ENCODE measurements around the gene SPTBN4.
"Not testable (repeated sequence)": the region's sequence is repeated elsewhere in the genome, so short reads cannot be mapped to it uniquely, and the experiment has no call there.

SPTBN4 gene

DNA sequence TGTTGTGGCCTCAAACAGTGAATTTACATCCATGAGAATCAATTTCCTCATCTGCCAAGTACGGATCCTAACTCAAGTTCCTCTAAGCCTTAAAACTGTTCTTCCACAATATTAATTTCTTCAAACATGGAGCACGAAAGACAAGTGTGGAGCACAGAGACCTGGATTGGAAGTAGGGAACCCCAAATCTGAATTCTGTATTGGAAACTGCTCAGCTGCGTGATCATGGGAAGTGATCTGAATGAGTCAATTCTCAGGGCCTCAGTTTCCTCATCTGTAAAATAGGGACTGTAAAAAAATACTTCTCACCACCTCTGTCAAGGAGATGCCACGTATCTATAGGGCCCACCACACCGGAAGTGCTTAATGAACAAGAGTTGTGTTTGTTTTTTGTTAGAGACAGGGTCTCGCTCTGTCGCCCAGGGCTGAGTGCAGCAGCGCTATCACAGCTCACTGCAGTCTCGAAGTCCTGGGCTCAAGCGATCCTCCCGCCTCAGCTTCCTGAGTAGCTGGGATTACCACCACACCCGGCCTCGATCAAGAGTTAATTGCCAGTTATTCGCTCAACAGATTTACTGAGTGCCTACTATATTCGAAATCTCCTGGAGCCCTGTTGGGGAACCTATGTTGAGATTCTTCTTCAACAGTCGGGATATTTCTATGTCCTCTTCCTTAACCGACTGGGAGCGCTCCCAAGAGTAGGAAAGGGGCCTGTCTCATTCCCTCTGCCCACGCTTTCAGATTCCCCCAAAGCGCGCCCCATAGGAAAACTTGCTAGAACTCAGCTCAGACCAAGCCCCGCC lies 24.3 kb upstream of the SPTBN4 start:
- DNase-seq, result no peak

GRCh38 chr19:40443131-40443999 lies 23.4 kb upstream of the SPTBN4 start:
- DNase-seq, result peak; percentile 100

- peak; percentile 99 for DNase-seq
Measured at GRCh38 chr19:40444000-40444824, 22.6 kb upstream of the SPTBN4 start, which contains the start of gene SERTAD3. Gene SERTAD3 (minus strand): TSS chr19:40444335. CDS start chr19:40442080, 2,255 bp downstream.

DNA sequence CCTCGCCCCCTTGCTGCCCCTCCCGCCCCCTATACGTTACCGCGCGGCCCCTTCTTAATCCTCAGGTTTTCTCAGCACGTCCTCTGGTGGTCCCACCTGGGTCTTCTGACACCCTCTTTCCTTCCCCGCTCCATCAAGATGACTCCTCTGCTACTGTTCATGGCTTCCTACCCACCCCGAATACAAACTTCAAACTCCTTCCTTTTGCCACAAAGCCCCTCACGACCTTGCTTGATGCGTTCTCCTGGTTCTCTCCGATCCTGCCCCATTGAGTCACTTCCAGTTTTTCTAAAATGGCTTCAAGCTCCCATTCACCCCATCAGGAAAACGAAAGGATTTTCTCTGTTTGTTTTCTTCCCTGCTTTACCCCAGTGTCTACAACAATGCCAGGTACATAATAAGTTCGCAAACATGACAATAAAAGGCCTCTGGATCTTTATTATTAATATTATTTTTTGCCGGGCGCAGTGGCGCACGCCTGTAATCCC lies 21.9 kb upstream of the SPTBN4 start:
- peak; percentile 93 for DNase-seq

GRCh38 chr19:40445780-40446262 lies 21.0 kb upstream of the SPTBN4 start:
- peak; percentile 75 for DNase-seq

DNA sequence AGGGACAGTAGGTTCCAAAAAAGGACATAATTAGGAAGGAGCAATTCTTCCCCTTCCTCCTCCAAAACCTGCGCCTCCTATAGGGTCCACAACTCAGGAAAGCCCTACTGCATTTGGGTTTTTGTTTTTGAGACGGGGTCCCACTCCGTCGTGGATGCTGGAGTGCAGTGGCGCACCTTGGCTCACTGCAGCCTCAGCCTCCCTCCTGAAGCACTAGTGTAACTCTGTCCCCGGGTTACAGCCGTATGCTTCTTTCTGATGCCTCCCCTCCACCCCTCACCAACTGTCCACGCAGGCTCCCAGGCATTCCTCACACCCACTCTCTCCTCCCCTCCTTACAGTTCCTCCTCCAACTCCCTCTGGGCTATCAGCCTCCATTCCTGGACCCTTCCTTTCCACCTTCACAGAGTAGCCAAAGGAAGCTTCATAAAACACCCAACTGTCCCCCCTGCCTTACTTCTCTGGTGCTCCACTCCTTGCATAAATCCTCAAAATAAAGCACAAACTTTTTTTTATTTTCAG lies 20.5 kb upstream of the SPTBN4 start:
- DNase-seq, result no peak

DNA sequence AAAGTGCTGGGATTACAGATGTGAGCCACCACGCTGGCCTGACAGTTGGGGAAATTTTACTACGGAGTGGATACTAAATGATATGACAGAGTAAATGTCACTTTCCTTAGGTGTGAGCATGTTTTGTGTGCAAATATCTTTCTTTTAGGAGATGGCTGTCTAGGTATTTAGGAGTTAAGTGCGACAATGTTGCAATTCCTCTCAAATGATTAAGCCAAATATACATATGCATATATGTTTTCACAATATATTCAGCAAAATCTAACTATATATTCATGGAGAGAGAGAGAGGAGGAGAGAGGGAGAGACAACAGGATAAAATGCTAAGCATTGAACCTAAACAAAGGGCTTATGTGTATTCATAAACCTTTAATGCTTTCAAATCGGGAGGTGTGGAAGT lies 17.3 kb upstream of the SPTBN4 start:
- no peak for DNase-seq

- DNase-seq, result no peak
Measured at GRCh38 chr19:40450664-40451063, 16.1 kb upstream of the SPTBN4 start.

GRCh38 chr19:40452016-40452415 lies 14.8 kb upstream of the SPTBN4 start:
- DNase-seq, result no peak

- DNase-seq, result no peak
Measured at GRCh38 chr19:40453151-40453735, 13.6 kb upstream of the SPTBN4 start.

DNA sequence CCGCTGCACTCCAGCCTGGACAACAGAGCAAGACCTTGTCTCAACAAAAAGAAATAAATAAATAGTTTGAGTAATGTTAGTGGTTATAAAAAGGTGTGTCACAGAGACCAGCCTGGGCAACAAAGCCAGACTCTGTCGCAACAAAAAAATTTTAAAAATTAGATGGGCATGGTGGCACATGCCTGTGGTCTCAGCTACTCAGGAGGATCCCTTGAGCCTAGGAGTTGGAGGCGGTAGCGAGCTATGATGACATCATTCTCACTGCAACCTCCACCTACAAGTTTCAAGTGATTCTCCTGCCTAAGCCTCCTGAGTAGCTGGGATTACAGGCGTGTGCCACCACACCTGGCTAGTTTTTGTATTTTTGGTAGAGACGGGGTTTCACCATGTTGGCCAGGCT lies 12.9 kb upstream of the SPTBN4 start:
- DNase-seq, result not testable (repeated sequence)

DNA sequence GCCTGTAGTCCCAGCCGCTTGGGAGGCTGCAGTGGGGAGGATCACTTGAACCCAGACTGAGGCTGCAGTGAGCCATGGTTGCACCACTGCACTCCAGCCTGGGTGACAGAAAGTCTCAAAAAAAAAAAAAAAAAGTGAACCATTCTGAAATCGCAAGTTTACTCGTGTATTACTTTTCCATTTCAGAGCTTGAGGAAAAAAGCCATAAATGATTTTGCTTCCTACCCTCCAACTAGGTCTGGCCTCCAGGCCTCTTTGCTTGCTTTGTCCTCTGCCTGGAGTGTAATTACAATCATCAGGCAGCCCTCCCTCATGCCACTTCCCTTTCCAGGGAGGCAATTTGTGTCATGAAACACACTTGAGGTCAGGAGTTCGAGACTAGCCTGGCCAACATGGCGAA lies 9.8 kb upstream of the SPTBN4 start:
- no peak for DNase-seq

DNA sequence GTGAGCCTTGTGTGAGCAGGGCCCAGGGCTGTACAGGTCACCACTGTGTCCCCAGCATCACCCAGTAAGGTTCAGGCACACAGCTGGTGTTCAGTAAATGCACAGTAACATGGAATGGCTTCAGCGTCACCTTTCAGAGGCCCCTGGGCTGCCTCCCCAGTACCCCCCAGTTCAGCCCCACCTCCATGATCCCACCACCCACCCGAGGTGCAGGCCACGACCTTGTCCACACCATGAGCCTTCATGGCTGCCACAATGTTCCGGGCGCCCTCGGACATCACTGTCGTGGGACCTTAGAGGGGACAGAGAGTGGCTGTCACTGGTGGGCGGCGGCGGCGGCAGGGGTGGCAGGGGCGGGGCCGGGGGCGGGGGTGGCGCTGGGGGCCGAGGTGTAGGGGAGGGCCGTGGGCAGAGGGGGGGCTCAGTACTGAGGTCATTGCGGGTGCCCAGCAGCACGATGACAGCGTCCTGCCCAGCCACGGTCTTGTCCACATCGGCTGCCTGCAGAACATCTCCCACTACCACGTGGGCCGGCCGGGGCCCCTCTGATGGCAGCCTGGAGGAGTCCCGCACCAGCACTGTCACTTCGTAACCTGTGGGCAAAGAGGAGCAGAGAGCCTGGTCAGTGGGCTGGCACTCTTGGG lies 8.7 kb upstream of the SPTBN4 start:
- no peak for DNase-seq

GRCh38 chr19:40458597-40458974 lies 8.2 kb upstream of the SPTBN4 start:
- no peak for DNase-seq

GRCh38 chr19:40460185-40460584 lies 6.6 kb upstream of the SPTBN4 start:
- DNase-seq, result no peak

- no peak for DNase-seq
Measured at GRCh38 chr19:40461669-40462221, 5.1 kb upstream of the SPTBN4 start.

- not testable (repeated sequence) for DNase-seq
Measured at GRCh38 chr19:40463587-40464037, 3.2 kb upstream of the SPTBN4 start.

GRCh38 chr19:40464059-40465024 lies 2.5 kb upstream of the SPTBN4 start:
- DNase-seq, result peak; percentile 97

DNA sequence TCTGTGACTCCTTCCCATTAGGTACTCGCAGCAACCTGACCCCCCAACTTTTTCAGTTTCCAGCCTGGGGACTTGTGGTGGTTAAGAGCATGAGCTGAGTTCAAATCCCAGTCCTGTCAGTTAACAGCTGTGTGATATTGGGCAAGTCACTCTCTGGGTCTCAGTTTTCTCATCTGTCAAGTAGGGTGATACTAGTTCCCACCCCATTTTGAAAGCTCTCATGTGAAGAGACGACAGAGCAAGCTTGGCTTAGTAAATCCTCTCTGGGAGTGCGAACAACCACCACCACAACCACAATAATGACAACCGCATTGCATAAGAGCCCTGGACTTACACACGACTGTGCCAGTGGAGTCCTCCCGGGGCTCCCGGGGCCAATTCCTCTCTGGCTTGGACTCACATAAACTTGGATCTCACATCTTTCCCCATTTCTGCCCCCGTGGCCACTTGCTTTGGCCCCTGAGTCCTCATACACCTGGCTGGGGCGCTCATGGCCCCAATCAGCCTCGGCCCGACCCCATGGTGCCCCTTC lies 1.7 kb upstream of the SPTBN4 start:
- DNase-seq, result peak; percentile 87

Data from DMS53 (cell line).